IPS-15b (cell line): Measurements from ENCODE around the gene BMPR1B.

Source experiments
- H3K27me3 ChIP-seq: one replicate; pipeline ENCODE4 v1.6.1; 2013; ENCODE audit warnings: low read length; ENCODE audit not compliant: control insufficient read depth, insufficient read depth
- H3K36me3 ChIP-seq: one replicate; pipeline ENCODE4 v1.6.1; 2013; ENCODE audit warnings: low read length; ENCODE audit not compliant: control insufficient read depth, insufficient read depth
- H3K4me1 ChIP-seq: one replicate; pipeline ENCODE4 v1.6.1; 2013; ENCODE audit warnings: mild to moderate bottlenecking, low read length; ENCODE audit not compliant: control insufficient read depth, insufficient read depth
- H3K4me3 ChIP-seq: one replicate; pipeline ENCODE4 v1.5.1; 2013; ENCODE audit warnings: low read depth, low read length
- H3K9ac ChIP-seq: one replicate; pipeline ENCODE4 v1.6.1; 2013; ENCODE audit warnings: low read depth, mild to moderate bottlenecking, low read length
- H3K9me3 ChIP-seq: one replicate; pipeline ENCODE4 v1.6.1; 2013; ENCODE audit warnings: mild to moderate bottlenecking, low read length; ENCODE audit not compliant: control insufficient read depth, insufficient read depth

The BMPR1B gene

DNA sequence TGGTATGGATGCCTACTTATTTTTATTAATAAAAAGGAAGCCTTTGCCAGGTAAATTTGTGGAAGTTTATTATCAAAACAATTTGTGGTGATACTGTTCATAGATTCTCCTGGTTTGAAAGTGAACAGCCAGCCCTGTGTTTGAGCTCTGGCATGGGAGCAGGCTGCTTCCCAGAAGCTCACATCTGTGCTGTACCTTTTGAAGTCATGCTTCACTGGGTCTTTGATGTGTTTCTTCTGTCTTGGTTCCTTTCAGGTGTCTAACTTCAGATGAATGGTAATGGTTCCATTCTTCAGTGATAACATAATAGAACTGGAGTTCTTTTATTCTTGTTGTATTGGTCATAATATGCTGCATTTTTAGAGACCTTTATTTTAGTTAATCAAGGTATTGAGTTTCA is 85.5 kb downstream of the BMPR1B start:
- Histone ChIP-seq H3K27me3 (no peaks in the 10 kb centered on the region), H3K4me1 (no peaks in the 10 kb centered on the region), H3K9me3 (no peaks in the 10 kb centered on the region), H3K4me3 (no peak overlapping the region), H3K9ac (no peak overlapping the region), H3K36me3 (no peaks in the 10 kb centered on the region)

DNA sequence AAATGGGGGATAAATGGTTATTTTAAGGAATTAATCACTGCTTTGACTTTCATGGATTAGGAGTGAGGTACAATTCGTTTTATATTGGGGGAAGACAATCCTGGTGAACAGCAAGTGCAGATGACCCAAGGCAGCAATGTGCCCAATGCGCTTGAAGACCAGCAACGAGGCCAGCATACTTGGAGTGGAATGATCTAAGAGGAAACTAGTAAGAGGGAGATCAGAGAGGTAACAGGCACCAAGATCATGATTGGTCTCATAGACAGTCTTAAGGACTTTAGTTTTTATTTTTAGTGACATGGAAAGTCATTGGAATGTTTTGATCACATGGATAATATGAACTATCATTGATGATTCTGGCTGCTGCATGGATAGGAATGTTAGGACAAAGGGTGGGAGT is 90.6 kb downstream of the BMPR1B start:
- no peaks in the 10 kb centered on the region for H3K4me1 ChIP-seq
- H3K36me3 ChIP-seq, result no peaks in the 10 kb centered on the region
- no peak overlapping the region for H3K4me3 ChIP-seq
- H3K9me3 ChIP-seq, result no peaks in the 10 kb centered on the region
- H3K9ac ChIP-seq, result no peak overlapping the region
- no peaks in the 10 kb centered on the region for H3K27me3 ChIP-seq

DNA sequence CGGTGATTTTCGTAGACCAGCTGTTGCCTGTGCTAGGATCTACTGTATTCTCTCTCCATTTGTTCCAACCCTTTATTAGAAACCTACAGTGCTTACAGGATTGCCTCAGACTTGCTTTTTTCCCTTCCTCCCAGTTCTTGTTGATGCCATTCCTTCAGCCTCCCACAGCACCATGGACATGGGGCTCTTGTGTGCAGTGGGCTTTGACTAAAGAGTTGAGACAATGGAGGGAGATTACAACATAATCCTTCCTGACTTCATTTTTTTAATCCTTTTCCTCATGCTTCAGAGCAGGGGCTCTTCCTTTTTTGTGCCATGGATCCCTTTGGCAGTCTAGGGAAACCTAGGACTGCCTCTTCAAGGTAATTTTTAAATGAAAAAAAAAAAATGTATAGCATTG is 92.1 kb downstream of the BMPR1B start:
- no peaks in the 10 kb centered on the region for H3K4me1 ChIP-seq

DNA sequence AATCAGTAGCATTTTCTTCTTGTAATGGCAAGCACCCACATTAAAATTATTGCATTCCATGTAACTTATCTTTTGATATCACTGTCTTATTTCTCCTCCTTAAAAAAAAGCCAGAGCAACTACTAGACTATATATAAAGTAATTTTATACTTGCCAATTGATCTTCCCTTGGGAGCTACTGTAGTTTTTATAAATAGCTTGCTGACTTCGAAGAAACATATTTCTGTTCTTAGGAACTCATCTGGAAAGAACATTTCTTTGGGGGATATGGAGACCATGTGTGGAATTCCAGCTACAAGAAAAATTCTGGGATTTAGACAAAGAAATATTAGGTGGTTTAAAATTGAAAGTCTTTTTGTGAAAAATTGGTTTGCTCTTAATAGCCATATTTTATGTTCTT is 94.9 kb downstream of the BMPR1B start:
- no peaks in the 10 kb centered on the region for H3K36me3 ChIP-seq
- no peak overlapping the region for H3K4me3 ChIP-seq

More for the DNA sequence above, 92.1 kb downstream of the BMPR1B start:
- Histone ChIP-seq H3K9ac (no peak overlapping the region), H3K36me3 (no peaks in the 10 kb centered on the region), H3K27me3 (no peaks in the 10 kb centered on the region), H3K4me3 (no peak overlapping the region), H3K9me3 (no peaks in the 10 kb centered on the region)

DNA sequence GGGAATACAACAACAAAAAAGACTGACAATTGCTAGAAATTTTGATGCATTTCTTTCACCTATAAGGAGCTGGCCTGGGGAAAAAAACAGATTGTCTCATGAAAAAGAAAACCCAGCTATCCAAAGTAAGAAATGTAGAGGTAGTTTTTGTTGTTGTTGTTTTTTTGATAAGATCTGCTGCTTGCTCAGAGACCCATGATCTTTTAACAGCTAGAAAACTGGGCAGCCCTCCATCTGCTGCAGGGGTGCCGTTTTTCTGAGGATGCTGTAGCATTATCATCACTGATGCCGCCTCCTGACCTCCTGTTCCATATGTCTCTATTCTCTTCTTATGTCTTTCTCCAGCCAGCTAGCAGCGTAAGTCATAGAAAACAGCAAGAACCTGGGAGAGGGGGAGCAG is 98.3 kb downstream of the BMPR1B start:
- H3K27me3 ChIP-seq, result no peaks in the 10 kb centered on the region
- no peak overlapping the region for H3K4me3 ChIP-seq
- no peaks in the 10 kb centered on the region for H3K36me3 ChIP-seq
- no peaks in the 10 kb centered on the region for H3K4me1 ChIP-seq
- no peak overlapping the region for H3K9ac ChIP-seq
- no peaks in the 10 kb centered on the region for H3K9me3 ChIP-seq

More for the DNA sequence above, 94.9 kb downstream of the BMPR1B start:
- Histone ChIP-seq H3K9me3 (no peaks in the 10 kb centered on the region), H3K9ac (no peak overlapping the region), H3K4me1 (no peaks in the 10 kb centered on the region), H3K27me3 (no peaks in the 10 kb centered on the region)

DNA sequence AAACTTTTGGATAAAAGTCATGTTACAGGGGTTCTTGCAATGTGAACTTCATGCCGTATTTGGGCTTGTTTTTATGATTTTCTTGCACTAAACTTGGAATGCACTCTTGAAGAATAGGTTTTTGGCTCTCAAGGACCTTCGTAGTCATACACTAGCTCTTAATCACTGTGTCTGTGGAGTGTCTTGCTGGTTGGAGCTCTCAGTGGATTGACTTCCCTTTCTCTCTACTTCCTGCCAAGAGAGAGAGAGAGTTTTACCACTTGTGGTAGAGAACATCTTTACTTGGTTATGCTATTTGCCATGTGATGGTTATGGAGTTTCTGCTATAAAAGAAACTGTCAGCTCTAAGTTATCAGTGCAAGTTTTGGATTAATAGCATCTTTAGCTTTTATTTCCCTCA is 112.4 kb downstream of the BMPR1B start:
- Histone ChIP-seq H3K4me3 (no peak overlapping the region), H3K36me3 (no peaks in the 10 kb centered on the region), H3K4me1 (no peaks in the 10 kb centered on the region), H3K9ac (no peak overlapping the region), H3K27me3 (no peaks in the 10 kb centered on the region), H3K9me3 (no peaks in the 10 kb centered on the region)

DNA sequence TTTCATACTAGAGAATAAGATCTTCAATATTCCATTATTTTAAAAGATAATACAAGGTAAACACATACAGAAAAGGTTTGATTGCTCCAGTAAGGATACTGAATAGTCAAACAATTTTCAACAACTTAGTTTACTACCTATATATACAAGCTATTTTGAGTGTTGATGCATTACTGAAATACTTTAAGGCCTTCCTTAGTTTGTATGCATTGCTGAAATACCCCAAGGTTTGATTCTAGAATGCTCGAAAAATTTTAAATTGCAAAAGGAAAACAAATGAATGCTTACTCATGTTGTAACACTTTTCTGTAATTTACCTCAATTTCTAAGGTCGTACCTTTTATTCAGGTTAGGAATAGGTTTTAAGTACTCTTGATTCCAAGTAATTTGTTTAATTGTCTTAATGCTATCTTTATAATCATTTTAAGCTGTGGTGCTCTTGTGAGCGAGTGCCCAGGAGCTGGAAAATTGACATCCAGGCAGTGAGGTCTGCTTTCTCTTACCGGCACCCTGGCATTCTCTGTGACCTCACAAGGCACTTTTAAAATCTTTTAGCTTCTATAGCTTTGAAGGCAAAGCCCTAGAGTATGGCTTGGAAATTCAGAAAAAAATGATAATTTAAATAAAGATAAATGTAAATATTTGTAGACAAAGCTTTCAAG is 114.0 kb downstream of the BMPR1B start:
- no peak overlapping the region for H3K9ac ChIP-seq
- no peak overlapping the region for H3K4me3 ChIP-seq
- H3K9me3 ChIP-seq, result no peaks in the 10 kb centered on the region
- no peaks in the 10 kb centered on the region for H3K4me1 ChIP-seq
- H3K27me3 ChIP-seq, result no peaks in the 10 kb centered on the region
- no peaks in the 10 kb centered on the region for H3K36me3 ChIP-seq

DNA sequence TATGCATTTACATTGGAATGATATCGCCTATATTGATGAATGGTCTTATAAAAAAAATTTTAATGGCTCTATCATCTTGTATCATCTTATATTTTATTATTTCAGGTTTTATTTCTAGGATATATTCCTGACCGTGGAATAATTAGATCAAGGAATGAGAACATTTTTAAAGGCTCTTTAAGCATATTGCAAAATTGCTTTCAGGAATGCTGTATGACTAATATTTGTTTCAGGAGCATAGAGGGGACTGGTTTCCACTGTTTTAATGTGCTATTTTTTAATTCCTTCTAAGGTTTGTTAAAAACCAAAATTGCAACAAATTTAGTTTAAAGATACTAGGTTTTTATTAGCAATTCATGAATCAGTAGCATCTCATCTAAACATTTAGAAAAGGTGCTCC is 120.2 kb downstream of the BMPR1B start:
- Histone ChIP-seq H3K9ac (no peak overlapping the region), H3K27me3 (no peaks in the 10 kb centered on the region), H3K4me3 (no peak overlapping the region), H3K4me1 (no peaks in the 10 kb centered on the region), H3K36me3 (no peaks in the 10 kb centered on the region), H3K9me3 (no peaks in the 10 kb centered on the region)

DNA sequence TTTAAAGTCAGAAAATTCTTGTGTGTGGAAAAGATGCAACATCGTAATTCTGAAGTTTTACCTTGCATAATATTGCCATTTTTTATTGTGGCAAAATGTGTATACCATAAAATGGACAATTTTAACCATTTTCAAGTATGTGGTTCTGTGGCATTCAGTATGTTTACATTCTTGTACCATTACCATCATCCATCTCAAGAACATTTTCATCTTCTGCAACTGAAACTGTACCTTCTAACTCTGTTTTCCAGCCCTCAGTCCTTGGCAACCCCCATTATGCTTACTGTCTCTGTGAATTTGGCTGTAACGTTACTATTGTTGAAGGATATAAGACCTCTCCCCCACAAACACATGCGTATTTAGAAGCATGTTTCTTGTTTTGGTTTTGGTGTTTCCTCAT is 123.2 kb downstream of the BMPR1B start:
- H3K9me3 ChIP-seq, result no peaks in the 10 kb centered on the region
- no peak overlapping the region for H3K4me3 ChIP-seq
- H3K36me3 ChIP-seq, result no peaks in the 10 kb centered on the region
- no peaks in the 10 kb centered on the region for H3K4me1 ChIP-seq
- H3K9ac ChIP-seq, result no peak overlapping the region
- no peaks in the 10 kb centered on the region for H3K27me3 ChIP-seq

DNA sequence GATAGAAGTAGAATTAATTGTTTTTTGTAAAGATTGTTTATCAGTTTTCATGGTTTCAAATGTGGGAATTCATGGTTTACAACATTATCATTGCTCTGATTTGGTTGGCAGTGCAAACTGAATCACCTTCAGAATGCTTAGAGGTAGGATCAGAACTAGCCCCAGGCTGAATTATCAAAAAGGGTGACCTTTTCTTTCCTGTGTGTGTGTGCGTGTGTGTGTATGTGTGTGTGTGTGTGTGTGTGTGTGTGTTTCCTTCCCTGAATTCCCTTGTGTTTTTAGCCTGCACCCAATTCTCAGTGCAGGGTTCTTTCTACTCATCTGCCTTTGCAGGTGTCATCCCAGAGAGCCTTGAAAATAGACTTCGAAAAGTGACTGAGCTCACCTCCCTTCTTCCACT is 125.0 kb downstream of the BMPR1B start:
- no peak overlapping the region for H3K9ac ChIP-seq
- H3K36me3 ChIP-seq, result no peaks in the 10 kb centered on the region
- no peaks in the 10 kb centered on the region for H3K27me3 ChIP-seq
- H3K4me1 ChIP-seq, result peaks cover 4% of the 10 kb centered on the region
- no peak overlapping the region for H3K4me3 ChIP-seq
- H3K9me3 ChIP-seq, result no peaks in the 10 kb centered on the region

DNA sequence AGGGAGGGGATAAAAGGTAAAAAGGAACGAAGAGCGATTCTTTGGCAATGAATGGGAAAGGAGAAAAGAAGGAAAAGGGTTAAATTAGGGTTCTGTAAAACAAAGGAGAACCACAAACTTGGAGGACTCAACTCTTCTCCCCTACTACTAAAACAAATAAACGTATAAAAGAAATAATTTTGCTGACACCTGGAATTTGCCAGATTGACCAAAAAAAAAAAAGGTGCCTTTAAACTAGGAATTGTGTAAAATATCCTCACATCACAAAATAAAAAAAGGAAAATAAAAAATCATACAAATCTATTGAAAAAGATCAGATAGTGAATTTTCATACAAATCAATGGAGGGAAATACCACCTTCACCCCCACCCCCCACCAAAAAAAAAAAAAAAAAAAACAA is 129.3 kb downstream of the BMPR1B start:
- no peak overlapping the region for H3K9ac ChIP-seq
- no peaks in the 10 kb centered on the region for H3K9me3 ChIP-seq
- H3K4me3 ChIP-seq, result no peak overlapping the region
- no peaks in the 10 kb centered on the region for H3K27me3 ChIP-seq
- no peaks in the 10 kb centered on the region for H3K36me3 ChIP-seq
- H3K4me1 ChIP-seq, result peaks cover 9% of the 10 kb centered on the region

DNA sequence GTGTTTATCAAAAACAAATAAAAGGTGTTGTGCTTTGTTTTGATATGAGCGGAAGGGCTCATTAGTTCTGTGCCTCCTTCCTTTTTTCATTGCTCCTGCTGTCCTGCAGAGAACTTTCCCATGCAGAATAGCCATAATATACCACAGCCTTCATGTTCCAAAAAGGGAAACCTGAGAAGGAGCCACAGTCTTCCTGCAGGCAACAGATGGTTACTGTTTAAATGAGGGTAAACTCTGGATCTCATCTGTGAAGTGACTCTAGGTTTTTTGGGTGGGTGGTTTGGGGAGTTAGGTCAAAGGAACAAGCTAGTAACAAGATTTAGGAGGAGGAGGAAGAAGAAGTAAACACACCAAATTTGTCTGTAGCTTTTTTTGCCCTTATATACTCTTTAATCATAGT is 131.8 kb downstream of the BMPR1B start:
- Histone ChIP-seq H3K9me3 (no peaks in the 10 kb centered on the region), H3K4me1 (peaks cover 13% of the 10 kb centered on the region), H3K4me3 (no peak overlapping the region), H3K27me3 (no peaks in the 10 kb centered on the region), H3K36me3 (no peaks in the 10 kb centered on the region), H3K9ac (no peak overlapping the region)
